ENCODE data around the gene ADGRB2. TPM values are rescaled to one million over a fixed set of nuclear protein-coding genes. Genes with fewer than 3 reads are reported as not detected.

ADGRB2 gene
- total RNA-seq, 1 experiment from 2014 or later, result 1.5 TPM

GRCh38 chr1:31695327-31695726 lies 68.8 kb downstream of the ADGRB2 start:
- intact Hi-C loops (cut with micrococcal nuclease), result no loop called here
- Mint-ChIP-seq H3K27me3 (ENCODE audit: insufficient read depth, unreplicated experiment) (no peaks in the 10 kb centered on the region), H3K4me1 (ENCODE audit: insufficient read depth, unreplicated experiment) (peaks cover 14% of the 10 kb centered on the region), H3K27ac (ENCODE audit: low read depth, unreplicated experiment) (no peak overlapping the region), H3K9me3 (ENCODE audit: unreplicated experiment) (no peaks in the 10 kb centered on the region), H3K4me3 (ENCODE audit: unreplicated experiment) (no peak overlapping the region), H3K36me3 (ENCODE audit: insufficient read depth, unreplicated experiment) (peaks cover 21% of the 10 kb centered on the region)
- POLR2A ChIA-PET, result no interaction called here
- no TSS peak for BruUV-seq (replicated peaks)
- no peak for TF ChIP-seq CTCF (IDR thresholded peaks at IDR 0.05; ENCODE audit: unreplicated experiment)
- CTCF ChIA-PET, result interaction anchor here (0.7 to 1.3 kb wide), 2 partner anchors 31 to 93 kb away, joined by 3 to 4 read pairs; no protein-coding TSS in a partner anchor
- DNase-seq (ENCODE audit: unreplicated experiment), result no peak

GRCh38 chr1:31694964-31695313 lies 69.2 kb downstream of the ADGRB2 start:
- POLR2A ChIA-PET, result no interaction called here

GRCh38 chr1:31694069-31694963 lies 69.8 kb downstream of the ADGRB2 start:
- H3K36me3 Mint-ChIP-seq (ENCODE audit: insufficient read depth, unreplicated experiment), result peaks cover 21% of the 10 kb centered on the region
- no peak for TF ChIP-seq CTCF (IDR thresholded peaks at IDR 0.05; ENCODE audit: unreplicated experiment)
- no peak overlapping the region for H3K27ac Mint-ChIP-seq (ENCODE audit: low read depth, unreplicated experiment)
- CTCF ChIA-PET, result interaction anchor here (1.3 kb wide), 1 partner anchor 30 kb away, joined by 4 read pairs; no protein-coding TSS in a partner anchor
- H3K4me3 Mint-ChIP-seq (ENCODE audit: unreplicated experiment), result no peak overlapping the region
- no peak for DNase-seq (ENCODE audit: unreplicated experiment)
- intact Hi-C loops (cut with micrococcal nuclease), result no loop called here
- no peaks in the 10 kb centered on the region for H3K27me3 Mint-ChIP-seq (ENCODE audit: insufficient read depth, unreplicated experiment)
- no peaks in the 10 kb centered on the region for H3K9me3 Mint-ChIP-seq (ENCODE audit: unreplicated experiment)
- POLR2A ChIA-PET, result no interaction called here
- BruUV-seq (replicated peaks), result no TSS peak
- H3K4me1 Mint-ChIP-seq (ENCODE audit: insufficient read depth, unreplicated experiment), result peaks cover 14% of the 10 kb centered on the region

More at GRCh38 chr1:31694964-31695313, 69.2 kb downstream of the ADGRB2 start:
- Mint-ChIP-seq H3K36me3 (ENCODE audit: insufficient read depth, unreplicated experiment) (peaks cover 21% of the 10 kb centered on the region), H3K4me1 (ENCODE audit: insufficient read depth, unreplicated experiment) (peaks cover 14% of the 10 kb centered on the region), H3K4me3 (ENCODE audit: unreplicated experiment) (no peak overlapping the region), H3K27me3 (ENCODE audit: insufficient read depth, unreplicated experiment) (no peaks in the 10 kb centered on the region), H3K27ac (ENCODE audit: low read depth, unreplicated experiment) (no peak overlapping the region), H3K9me3 (ENCODE audit: unreplicated experiment) (no peaks in the 10 kb centered on the region)
- no peak for DNase-seq (ENCODE audit: unreplicated experiment)
- intact Hi-C loops (cut with micrococcal nuclease), result no loop called here
- no peak for TF ChIP-seq CTCF (IDR thresholded peaks at IDR 0.05; ENCODE audit: unreplicated experiment)
- CTCF ChIA-PET, result interaction anchor here (1.3 kb wide), 1 partner anchor 30 kb away, joined by 4 read pairs; no protein-coding TSS in a partner anchor
- BruUV-seq (replicated peaks), result no TSS peak

- Mint-ChIP-seq H3K36me3 (ENCODE audit: insufficient read depth, unreplicated experiment) (peaks cover 21% of the 10 kb centered on the region), H3K27ac (ENCODE audit: low read depth, unreplicated experiment) (no peak overlapping the region), H3K27me3 (ENCODE audit: insufficient read depth, unreplicated experiment) (no peaks in the 10 kb centered on the region), H3K4me3 (ENCODE audit: unreplicated experiment) (no peak overlapping the region), H3K9me3 (ENCODE audit: unreplicated experiment) (no peaks in the 10 kb centered on the region), H3K4me1 (ENCODE audit: insufficient read depth, unreplicated experiment) (peaks cover 16% of the 10 kb centered on the region)
- BruUV-seq (replicated peaks), result no TSS peak
- DNase-seq (ENCODE audit: unreplicated experiment), result no peak
- intact Hi-C loops (cut with micrococcal nuclease), result no loop called here
- CTCF ChIA-PET, result interaction anchor here (0.6 to 0.7 kb wide), 3 partner anchors 43 to 429 kb away, joined by 3 to 4 read pairs (median 3); no protein-coding TSS in a partner anchor
- POLR2A ChIA-PET, result no interaction called here
- no peak for TF ChIP-seq CTCF (IDR thresholded peaks at IDR 0.05; ENCODE audit: unreplicated experiment)
These were observed 70.9 kb downstream of the ADGRB2 start for GRCh38 chr1:31693231-31693630.
